ENCODE data around the gene LCTL.

LCTL gene

DNA sequence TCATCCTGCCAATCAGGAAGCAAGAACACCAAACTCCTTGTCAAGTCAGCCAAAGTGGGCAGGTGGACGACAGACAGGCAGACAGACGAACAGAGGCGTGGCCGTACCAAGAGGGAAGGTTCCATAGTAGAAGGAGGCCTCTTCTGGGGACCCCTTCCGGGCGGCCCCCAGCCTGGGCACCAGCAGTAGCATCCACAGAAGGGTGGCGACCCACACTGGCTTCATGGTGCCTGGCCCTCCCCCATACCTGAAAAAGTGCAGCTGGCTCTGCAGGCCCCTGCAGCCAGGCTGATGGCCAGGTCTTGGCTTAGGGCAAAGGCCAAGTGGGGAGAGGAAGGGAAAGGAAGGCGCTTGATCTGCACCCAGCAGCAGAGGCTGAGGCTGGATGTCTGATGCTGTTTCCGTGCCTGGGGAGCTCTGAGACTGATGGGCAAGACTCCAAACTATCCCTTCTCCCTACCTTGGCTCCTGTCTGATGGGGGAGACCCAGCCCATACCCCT, 607 bp downstream of the LCTL start:
- DNase-seq, result no peak

DNA sequence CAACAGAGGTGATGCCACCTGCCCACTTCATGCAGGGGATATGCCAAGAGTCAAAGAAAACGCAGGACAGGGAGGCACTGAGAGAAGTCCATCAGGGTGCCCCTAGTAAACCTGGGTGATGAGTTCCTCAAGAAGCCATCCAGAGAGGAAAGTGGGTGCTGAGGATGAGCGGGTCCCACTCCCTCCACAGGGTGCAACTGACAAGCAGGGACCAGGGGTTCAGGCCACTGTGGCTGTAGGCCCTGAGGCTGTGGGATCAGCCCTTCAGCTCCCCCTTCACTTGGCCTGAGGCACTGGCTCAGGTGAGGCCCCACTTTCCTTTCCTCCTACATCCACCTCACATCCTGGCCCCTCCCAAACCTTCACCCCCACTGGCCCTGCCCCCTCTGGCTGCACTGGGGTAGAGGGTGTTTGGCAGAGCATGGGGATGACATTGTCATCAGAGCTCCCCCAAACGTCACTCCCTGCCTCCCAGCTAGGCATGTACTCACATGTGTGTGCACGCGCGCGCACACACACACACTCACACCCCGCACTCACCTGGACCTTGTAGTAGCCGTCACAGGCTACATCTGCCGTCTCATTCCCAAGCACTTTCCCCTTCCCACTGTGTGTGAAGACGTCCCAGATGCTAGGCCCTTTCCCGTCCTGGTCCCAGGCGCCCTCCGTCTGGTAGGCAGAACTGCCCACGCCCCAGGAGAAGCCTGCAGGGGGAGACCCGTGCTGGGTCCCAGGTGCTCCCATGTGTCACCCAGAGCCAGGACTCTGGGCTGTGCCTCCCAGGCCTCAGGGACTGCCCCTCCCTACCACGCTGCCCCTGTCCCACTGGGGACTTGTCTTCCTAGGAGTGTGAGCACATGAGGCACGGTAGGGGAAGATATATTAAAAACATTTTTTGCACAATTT, 1.4 kb downstream of the LCTL start:
- DNase-seq, result no peak

DNA sequence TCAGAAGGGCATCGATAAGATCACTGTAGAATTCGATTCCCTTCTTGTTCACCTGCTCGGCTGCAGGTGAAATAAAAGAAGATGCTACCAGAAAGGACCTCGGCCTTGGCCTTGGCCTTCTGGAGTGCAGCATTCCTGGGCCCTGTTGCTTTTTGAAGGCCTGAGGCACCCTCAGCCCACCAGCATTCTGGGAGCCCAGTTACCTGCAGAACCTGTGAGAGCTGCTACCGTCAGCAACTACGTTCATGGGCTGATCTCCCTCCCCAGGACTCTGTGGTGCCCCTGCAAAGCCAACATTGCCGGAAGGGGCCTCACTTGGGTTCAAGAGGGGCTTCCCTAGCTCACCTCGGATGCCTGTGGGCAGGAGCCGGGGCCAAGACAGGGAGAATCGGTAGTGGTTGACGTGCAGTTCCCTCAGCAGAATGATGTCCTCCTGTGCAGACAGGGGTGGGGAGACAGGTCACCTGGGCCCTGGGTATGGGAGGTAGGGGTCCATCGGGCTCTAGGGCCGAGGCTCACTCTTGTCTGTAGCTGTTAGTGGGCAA, 2.2 kb downstream of the LCTL start:
- DNase-seq, result no peak

DNA sequence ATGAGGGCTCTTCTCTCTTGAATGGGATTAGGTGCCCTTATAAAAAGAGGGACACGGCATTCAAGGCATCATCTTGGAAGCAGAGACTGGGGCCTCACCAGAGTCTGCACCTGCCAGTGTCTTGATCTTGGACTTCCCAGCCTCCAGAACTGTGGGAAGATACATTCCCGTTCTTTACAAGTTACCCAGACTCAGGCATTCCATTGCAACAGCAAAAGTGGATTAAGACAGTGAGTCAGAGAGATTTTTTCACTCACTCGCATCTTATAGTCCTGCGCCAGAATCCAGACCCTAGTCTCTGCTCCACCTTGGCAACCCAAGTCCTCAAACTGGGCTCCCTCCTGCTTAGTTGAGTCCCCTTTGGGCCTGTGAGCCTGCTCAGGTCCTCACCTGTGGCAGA, 2.7 kb downstream of the LCTL start:
- DNase-seq, result no peak

DNA sequence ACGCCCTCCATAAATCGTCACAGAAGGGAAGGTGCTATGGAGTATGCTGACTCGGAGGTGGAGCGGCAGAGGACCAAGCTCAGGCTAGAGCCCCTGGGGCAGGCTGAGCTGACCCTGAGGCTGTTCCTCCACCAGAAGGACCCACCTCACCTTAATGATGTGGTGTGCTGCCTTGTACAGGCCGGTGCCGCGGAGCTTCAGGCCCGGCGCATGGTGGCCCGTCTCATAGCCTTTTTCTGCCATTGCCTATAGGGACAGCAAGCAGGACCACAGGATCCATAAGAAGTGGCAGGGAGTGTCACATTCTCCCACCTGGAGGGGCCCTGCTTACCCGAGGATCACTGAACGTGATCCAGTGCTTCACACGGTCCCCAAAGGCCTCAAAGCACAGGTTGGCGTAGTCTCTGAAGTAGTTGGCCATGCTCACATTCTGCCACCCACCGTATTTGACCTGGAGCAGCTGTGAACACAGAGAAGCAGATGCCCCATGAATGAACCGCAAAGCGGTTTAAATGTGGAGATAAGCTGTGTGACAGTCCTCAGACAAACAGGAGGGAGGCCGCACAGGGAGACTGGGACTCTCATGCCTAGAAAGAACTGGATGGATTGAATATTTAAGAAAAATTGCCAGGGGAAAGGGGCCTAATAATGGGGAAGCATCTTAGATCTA, 4.8 kb downstream of the LCTL start:
- DNase-seq, result no peak

DNA sequence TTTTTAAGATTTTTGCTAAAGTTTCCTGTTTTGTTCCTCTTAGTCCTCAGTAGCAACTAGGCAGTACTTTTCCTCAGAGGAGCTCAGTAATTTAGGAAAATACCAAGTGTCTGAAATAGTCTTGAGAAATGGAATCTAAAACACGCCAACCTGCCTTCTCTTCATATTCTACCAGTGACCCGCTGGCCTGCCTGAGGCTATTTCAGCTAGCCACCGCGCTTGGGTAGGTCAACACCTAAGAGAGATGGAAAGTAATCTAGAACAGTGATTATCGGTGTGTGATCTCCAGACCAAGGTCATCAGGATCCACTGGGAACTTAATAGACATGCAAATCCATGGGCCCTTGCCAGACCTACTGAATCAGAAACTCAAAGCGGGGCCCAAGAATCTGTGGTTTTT, 7.5 kb downstream of the LCTL start:
- DNase-seq, result no peak

DNA sequence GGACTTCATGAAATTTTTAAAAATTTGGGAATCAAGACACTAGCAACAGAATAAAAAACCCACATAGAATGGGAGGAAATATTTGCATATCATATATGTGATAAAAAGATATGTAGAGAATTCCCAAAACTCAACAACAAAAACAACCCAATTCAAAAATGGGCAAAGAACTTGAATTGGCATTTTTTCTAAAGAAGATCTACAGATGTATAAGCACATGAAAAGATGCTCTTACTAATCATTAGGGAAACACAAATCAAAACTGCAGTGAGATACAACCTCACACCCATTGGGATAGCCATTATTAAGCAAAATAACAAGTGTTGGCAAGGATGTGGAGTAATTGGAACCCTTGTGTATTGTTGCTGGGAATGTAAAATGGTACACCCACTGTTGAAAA, 10.1 kb downstream of the LCTL start:
- no peak for DNase-seq

DNA sequence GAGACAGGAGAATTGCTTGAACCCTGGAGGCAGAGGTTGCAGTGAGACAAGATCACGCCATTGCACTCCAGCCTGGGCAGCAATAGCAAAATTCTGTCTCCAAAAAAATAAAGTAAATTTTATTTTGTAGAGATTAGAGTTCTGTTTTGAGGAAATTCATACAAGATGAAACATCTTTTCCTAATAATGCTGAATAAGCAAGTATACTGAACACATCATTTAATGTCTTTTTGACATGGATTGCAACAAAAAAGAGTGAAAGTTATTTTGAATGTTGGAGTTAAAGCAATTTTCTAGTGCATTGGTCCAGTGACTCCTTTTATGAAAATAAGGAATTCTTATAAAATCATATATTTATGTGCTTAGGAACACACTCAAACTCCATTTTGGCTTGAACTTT, 20.5 kb downstream of the LCTL start:
- no peak for DNase-seq

DNA sequence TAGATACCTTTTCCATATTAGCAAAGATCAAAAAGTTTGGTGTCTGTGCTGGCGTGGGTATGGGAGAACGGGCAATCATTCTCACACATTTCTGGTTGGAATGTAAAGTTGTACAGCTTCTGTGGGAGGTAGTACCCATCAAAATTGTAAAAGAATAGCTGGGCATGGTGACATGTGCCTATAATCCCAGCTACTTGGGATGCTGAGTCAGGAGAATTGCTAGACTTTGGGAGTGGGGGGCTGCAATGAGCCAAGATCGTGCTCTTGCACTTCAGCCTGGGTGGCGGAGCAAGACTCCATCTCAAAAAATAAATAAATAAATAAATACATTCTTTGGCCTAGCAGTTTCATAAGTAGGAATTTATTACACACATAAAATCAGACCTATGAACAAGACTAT, 22.9 kb downstream of the LCTL start:
- DNase-seq, result no peak

DNA sequence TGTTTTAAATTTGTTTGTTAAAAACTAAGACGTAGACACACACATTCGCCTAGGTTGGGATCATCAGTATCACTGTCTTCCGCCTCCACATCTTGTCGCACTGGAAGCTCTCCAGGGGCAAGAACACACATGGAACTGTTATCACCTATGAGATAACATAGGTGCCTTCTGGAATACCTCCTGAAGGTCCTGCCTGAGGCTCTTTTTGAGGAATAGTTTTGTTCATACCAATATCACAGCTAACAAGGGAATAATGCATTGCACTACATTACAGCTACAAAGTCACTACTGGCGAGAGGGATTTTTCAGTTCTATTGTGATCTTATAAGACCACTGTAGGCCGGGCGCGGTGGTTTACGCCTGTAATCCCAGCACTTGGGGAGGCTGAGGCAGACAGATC, 30.7 kb downstream of the LCTL start:
- DNase-seq, result no peak

DNA sequence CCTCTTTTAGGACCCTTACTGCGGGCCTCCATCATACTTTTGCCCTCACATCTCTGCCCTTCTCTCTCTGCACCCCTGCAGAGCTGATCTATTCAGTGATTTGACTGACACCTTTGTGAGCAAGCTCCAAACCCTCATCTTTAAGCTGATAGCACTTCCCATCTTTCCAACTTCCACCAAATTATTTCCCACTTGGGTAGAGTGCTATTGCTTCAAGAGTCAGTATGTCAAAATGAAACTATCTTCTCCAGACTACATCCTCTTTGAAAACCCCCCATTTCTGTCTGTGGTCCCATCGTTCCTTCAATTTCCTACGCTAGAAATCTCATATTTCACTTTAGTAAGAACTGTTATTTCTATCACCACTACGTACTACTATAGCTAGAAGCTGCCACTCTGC, 41.0 kb downstream of the LCTL start:
- DNase-seq, result no peak

DNA sequence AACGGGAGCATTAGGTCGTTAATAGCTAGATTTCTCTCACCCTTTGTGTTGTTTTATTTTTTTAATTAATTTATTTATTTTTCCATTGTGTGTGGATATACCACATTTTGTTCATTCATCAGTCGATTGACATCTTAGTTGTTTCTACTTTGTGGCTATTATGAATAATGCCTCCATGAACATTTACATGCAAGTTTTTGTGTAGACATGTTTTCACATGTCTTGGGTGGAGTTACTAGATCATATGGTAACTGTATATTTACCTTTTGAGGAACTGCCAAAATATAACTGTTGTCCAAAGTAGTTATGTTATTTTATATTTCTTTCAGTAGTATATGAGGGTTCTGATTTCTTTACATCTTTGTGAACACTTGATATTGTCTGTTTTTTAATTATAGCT, 41.9 kb downstream of the LCTL start:
- no peak for DNase-seq

DNA sequence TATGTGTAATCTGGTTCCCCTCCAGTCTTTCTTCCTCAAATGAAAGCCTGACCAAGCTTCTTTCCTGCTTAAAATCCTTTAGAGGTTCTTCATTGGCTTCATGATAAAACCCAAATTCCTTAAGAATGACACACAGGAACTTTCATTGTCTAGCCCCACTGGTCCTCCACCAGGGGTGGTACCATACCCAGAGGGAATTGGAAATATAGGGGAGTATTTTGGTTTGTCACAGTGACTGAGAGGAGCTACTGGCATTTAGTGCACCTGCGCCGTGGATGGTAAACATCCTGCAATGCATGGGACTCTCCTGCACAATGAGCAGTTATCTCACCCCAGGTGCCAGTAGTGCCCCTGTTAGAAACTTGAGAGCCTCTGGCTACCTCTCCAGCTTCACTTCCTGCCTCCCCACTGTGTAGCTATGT, 49.9 kb downstream of the LCTL start:
- DNase-seq, result no peak

DNA sequence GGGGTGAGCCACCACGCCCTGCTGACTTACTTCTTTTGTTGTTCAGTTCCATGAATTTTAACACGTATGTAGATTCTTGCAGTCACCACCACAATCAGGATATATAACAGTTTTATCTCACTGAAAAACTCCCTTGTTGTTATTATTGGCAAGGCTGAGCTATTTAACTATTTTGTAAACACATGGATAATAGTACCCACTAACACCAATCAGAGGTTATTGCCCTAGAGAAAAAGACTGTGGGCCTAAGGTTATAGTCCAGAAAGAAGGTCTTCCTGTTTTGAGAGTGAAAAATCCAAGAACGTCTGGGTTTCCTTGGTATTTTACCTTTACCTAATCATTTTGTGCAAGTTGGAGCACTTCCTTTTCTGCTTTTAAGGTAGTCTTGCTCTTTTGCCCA, 51.2 kb downstream of the LCTL start:
- no peak for DNase-seq

DNA sequence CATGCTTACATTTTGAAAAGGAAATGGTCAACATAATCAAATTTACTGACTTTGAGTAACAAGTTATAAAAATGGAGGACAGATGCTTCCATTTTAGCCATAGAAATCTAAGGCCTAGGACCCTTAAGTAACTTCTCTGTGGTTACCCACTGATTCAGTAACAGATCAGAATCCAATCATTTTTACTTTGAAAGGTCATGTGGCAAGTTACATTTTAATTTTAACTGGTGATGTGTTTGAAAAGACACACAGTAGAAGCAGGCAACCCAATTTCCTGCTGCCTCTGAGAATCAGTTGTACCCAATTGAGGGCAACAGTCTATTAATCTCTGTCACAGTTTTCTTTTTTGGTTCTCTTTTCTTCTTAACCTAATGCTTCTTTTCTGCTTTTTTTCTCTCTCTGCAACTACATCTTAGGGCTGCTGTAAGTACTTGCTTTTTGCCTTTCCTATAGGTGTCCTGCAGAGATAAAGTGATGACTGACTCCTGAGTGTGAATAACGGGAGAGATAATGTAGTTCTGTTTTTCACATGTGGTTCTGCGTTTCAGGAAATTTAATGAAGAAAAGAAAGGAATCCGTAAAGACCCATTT, 57.4 kb downstream of the LCTL start:
- no peak for DNase-seq

DNA sequence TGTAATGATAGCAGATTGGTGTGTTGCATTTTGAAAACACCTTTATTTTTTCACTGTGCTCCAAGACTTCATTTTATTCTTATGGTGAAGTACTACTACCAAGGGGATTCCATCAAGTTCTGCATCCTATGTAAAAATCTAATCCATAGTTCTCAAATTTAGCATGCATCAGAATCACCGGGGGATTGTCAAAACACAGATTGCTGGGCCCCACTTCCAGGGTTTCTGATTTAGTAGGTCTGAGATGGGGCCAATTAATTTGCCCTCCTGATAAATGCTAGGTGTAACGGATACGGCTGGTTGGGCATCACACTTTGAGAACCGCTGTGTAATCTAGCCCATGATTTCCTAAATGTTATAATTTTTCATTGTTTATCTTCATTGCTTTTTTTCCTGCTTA, 60.0 kb downstream of the LCTL start:
- DNase-seq, result no peak

DNA sequence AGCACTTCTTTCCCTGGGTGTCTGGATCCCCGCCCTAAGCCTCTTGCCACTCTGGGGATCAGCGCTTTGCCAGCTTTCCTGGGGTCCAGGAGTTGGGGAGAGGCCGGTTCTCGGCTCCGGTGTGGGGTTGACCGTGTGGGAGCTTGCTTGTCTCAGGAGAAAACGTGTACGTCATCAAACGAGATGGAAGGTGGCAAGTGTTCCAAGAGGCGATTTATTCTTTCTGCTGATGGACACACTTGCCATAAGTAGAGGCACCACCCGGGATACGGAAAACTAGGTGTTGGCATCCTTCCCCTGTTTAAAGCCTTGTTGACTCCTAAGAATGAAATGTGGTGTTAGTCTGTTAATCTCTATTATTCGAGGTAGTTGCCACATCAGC, 60.4 kb downstream of the LCTL start:
- no peak for DNase-seq

DNA sequence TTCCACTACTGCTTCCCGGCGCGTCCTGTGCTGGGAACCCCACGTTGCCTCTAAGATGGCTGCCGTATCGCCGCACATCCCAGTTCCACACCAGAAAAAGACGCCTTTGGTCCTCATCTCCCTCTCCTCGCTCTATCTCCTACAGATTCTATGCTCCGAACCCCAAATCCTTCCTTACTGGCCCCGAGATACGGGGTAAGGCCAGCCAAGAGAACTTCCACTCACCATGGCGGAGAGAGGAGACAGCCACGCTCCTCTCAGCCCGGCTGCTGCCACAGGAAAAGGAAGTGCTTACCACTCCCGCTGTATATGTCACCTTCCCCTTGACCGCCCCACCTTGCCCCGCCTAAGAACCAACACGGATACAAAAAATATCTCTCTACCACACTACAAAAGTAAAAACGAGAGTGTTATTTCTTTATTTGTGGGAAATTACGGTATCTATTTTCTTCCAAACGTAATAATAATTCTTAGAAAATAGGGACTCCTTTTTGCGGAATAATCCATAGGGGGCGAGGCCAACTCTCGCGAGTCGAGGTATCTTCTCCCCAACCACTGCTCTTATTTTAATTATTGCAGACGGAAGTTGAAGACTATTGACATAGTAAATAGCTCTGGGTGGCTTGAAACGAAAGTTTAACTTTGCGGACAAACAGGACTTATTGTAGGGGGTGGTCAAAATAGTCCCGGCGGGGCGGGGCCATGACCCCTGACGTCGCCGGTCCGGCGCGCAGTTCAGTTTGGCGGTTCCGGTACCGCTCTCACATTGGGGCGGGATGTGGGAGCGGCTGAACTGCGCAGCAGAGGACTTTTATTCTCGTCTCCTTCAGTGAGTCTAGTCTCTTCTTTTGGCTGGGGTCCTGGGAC, 61.0 kb downstream of the LCTL start, which contains the start of the genes RPL4 and ZWILCH:
Gene RPL4, minus strand, starts transcription at position 293 of the 867 bp plus-strand sequence. Its CDS starts 65 bp downstream, at position 228.
Gene ZWILCH, plus strand, starts transcription at position 764 of the 867 bp plus-strand sequence. Its CDS starts 13 bp downstream, at position 777.
- peak in 57 of 58 donors; percentile 7 to 82 (median 58) for DNase-seq

DNA sequence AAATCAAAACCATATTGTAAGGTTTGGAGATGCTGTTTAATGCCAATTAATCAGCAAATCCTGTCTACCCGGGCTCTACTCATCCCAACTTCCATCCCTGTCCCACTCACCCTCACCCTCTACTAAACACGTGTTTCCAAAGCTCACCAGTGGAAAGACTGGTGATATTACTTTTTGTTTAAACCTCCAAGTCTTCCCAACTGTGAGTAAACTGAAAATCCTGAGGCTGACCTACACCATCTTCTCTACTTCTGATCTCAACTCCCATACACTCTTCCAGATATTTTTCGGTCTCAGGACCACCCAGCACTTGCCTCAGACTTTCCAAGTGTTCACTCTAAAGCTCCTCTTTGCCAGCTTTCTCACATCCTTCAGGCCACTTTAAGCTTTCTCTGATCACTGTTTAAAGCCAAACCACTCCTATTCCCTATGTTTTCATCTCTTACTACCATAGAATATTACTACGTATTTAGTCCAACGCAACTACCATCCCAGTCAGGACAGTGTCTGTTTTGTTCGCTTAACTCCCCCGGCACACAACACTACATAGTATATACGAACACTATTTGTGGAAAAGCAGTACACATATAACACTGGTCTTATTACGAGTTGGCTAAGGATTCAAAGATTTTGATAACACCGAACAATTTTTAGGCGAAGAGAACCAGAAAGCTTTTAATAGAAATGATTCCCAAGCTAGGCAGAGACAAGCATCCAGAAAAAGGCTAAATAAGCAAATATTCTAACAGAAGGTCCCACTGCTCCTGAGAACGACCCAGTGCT, 61.8 kb downstream of the LCTL start:
- no peak for DNase-seq
